ENCODE data around the gene FAM83F.

DNA sequence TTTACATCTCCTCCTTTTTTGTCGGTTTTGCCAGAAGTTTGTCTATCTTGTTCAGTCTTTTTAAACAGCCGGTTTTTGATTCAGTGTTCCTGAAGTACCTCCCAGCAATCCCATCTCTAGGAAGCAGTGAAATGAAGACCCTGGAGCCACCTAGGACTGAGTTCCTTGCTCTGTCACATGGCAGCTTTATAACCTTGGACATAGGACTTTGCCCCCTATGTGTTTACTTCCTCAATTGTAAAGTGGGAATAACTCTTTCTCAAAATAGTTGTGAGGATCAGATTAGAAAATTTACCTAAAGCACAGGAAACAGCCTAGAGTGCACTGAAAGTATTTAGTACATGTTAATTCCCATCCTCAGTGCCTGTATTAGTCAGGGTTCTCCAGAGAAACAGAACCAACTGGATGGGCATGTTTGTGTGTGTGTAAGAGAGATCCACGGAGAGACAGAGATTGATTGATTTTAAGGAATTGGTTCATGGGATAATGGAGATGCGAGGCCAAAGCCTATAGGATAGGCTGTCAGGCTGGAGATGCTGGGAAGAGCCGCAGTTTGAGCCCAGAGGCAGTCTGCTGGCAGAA, 20.0 kb downstream of the FAM83F start:
- TF ChIP-seq EZH2 (IDR thresholded peaks at IDR 0.05) (no peak), POLR2AphosphoS5 (IDR thresholded peaks at IDR 0.05; ENCODE audit: borderline replicate concordance, low read depth, low read length) (no peak)

All from SK-N-MC (cell line).